Activated naive CD8-positive, alpha-beta T cell treated with anti-CD3 and anti-CD28 coated beads, Interleukin-2, amount 50 U/mL, for 16 hours (primary cell): ENCODE results near the gene AGXT.
A peak's percentile ranks its signal among the peaks of the same experiment; 100 is the strongest.

ENCODE experiments used
- DNase-seq: peaks from one replicate; pipeline ENCODE4 v3.0.0-alpha.2; 2020; ENCODE audit warnings: low read depth, low spot score

Gene AGXT

DNA sequence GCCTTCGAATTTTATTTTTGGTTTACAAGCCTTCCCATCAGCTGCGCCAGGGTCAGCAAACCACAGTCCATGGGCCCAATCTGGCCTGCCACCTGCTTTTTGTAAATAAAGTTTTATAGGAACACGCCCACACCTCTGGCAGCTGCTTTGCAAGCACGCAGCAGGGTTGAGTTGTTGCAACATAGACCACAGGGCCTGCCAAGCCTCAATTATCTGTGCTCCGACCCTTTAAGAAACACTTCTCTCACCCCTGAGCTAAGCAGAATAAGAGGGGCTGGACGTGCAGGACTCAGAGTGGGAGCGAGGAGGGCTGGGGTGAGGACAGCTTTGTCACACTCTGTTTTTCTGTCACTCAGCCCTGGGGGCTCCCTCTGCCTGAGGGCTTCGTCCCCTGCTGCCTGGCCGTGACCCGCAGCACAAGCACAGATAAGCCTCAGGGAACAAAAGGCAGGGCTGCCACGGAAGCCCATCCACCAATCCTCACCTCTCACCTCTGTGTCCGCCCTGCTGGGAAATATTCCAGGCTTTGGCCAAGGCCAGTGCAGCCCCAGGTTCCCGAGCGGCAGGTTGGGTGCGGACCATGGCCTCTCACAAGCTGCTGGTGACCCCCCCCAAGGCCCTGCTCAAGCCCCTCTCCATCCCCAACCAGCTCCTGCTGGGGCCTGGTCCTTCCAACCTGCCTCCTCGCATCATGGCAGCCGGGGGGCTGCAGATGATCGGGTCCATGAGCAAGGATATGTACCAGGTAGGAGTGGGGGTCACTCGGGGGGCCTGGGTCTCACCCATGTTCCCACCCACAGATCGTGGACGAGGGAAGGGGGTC, at the start of gene AGXT:
Gene AGXT, plus strand, starts transcription at position 539 of the 823 bp plus-strand sequence. Its CDS starts 42 bp downstream, at position 581.
- no peak for DNase-seq

GRCh38 chr2:240819126-240819857, 49.3 kb upstream of the AGXT start:
- DNase-seq = no peak

DNA sequence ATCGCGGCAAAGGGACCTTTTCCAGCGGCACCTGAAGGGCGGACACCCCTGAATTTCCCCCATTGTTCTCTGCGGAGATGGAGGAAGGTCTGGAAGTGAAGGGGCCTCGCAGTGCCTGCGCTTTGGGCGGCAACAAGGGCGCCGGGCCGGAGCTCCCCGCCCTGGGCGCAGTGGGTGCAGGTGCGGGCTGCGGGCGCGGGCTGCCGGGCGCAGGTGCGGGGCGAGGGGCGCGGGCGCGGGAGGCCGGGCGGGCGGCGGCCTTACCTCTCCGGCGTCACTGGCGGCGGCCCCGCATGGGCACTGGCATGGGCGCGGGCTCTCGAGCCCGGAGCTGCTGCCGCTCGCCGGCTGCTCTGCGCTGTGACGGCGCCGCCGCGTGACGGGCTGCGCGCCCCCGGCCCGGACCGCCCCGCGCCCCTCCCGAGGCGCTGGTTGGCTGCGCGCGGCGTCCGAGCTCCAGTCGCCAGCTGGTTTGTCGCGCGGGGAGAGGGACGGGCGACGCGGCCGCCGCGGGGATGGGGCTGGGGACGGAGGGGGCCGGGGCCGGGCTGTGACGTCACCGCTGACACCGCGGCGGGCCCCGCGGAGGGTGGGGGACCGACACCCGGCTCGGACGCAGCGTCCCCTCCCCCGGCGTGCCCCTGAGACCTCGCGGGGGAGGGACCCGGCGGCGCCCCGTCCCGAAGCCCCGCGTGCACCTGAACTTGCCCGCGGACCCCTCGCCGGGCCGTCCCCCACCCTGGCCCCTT, 48.6 kb upstream of the AGXT start, which contains the start of gene KIF1A:
Gene KIF1A, minus strand, starts transcription at position 362 of the 749 bp plus-strand sequence. CDS start 22,467 bp downstream, outside the sequence.
- no peak for DNase-seq

DNA sequence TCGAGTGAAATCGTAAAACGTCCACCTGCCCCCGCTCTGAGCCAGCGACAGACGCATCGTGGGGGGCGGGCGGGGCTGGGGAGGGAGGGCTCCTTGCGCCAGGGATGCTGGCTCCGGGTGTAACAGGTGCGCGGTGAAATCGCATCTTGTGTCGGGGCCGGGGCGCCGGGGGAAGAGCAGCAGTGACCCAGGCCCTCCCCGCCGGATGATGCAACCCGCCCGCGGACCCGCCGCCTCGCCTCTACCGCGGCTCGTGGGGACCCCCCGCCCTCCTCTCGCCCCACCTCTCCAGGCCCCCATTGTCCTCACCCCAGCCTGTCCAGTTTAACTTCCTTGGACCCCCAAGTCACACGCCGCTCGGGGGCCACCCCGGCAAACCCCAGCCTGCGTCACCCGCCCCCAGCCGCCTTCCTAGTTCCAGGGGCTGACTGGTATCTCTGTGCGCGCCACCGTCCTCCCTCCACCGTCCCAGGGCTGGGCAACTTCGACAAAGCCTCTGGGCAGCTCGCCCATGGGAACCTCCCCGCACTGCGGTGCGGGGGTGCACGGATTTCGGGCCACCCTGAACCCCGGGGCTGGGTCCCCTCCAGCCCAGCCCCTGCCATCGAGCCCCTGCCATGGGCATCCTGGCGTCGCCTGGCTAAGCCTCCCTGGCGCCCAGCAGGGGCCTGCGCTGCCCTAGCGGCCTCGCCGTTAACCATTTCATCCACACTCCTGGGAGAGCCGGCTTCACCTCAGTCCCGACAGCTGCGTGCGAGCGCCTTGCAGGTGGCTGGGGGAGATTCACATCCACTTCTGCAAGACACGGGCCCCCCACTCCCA, 47.8 kb upstream of the AGXT start:
- DNase-seq = no peak

DNA sequence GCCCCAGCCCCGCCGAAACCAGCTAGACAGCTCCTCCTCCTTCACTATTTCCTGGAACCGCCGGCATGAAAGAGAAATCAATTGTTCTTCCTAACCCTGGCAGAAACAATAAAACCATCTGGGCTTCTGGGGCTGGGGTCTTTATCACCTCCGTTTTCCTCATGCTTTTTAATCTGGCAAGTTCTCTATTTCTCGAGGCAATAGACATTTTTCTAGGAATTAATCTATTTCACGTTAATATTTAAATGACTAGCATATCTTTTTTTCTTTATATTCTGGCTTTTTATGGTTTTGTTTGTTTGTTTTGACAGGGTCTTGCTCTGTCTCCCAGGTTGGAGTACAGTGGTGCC, 47.2 kb upstream of the AGXT start:
- no peak for DNase-seq

DNA sequence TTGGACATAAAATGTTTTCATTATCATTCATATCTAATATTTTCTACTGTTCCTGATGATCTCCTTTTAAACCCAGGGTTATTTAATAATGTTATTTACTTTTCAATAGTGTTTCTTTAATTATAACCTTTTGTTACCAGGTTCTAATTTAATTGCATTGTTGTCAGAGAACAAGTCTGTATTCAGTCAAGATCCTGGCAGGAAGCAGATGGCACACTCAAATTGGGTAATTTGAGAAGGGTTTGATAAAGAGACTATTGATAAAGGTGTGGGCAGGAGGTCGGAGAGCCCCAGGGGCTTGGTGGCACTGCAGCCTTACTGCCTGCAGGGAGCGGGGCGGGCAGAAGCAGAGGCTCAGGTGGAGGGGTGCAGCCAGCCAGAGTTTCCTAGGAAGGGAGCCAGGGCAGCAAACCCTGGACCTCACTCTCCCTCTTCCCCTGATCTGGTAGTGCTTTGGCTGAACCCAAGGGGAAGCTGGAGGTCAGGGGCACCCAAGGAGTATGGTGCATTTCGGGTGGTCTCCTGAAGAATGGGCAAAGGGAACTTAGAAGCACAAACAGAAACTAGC, 46.3 kb upstream of the AGXT start:
- DNase-seq = no peak

DNA sequence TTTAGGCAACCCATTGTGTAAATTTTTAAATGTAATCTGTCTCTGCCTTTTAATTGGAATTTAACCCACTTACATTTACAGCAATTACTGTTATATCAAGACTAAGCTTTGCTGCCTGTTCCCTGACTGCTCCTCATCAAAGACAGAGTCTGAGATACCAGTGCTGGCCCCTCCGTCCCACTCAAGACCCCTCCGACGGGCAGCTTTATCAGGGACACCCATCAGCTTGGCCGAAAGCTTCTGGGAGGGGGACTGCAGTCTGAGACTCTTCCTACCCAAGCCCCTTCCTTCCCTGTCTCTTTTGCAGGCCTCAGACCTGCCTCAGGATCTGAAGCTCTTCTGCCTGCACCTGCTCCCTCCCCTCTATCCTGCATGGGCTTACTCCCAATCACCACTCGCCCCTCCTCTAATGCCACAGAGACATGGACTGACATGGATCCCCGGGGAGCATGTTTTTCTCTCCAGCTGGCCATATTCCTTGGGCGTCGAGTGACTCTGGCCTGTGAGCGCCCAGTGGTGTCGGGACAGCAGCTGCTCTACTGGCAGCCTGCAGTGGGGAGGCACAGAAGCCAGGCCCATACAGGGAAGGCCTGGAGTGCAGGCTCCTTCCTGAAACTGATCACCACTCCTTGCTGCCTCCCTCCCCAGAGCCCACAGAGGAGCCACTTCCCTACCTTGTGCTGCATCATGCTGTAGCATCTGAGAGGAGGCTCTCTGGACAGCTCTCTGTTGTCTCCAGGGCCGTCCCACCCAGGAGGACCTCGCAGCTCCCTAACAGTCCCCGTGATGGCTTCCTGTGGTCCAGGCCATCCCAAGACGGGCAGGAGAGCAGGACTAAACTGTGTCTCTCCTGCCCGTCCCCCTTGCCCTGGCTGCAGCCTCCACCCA, 44.9 kb upstream of the AGXT start:
- DNase-seq = no peak

- DNase-seq = no peak
Measured at GRCh38 chr2:240825476-240825875, 43.1 kb upstream of the AGXT start.

- no peak for DNase-seq
Measured at GRCh38 chr2:240831594-240832204, 36.9 kb upstream of the AGXT start.

GRCh38 chr2:240832205-240832727, 36.4 kb upstream of the AGXT start:
- peak; percentile 94 for DNase-seq

- no peak for DNase-seq
Measured at GRCh38 chr2:240832921-240833494, 35.6 kb upstream of the AGXT start.

DNA sequence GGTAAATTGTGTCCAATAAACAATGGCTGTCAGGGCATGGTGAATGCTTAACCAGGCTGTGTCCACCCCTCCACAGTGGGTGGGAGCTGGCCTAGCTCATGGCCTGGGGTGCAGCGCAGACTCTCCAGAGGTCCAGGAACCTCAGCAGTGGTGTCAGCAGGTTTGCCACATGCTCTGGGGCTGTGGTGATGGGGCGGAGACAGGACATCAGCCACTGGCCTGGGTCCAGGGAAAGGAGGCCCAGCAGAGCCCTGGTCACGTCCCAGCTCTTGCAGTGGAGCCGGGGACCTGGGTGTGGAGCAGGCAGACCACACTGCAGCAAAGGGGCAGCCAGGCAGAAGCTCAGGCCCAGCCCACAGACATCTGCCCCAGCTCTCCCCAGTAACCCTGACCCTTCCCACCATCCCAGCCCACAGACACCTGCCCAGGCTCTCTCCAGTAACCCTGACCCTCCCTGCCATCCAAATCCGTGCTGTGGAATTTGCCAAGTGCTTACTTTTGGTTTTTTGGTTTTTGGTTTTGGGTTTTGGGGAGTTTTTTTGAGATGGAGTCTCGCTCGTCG, 34.8 kb upstream of the AGXT start:
- no peak for DNase-seq

DNA sequence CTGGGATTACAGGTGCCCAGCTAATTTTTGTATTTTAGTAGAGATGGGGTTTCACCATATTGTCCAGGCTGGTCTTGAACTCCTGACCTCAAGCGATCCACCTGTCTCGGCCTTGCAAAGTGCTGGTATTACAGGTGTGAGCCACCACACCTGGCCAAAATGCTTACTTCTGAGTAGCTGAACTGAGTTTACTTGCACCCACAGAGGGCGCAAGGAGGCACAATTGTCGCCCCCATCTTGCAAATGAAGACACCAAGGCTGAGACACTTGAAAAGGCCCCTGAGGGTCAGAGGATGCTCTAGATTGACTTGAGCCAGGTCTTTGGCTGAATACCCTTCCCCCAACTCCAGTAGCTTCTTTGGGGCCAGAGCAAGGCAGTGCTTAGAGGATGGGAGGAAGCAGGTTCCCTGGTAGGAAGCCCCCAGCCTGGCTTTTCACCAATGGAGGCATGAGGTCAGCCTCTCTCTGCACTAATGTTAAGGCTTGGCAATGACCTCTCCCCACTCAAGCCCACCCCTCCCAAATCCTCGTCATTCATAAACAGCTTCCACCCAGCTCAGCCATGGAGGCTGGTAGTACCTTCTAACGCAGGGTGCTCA, 34.1 kb upstream of the AGXT start:
- DNase-seq = no peak

- no peak for DNase-seq
Measured at GRCh38 chr2:240835528-240835927, 33.1 kb upstream of the AGXT start.

- no peak for DNase-seq
Measured at GRCh38 chr2:240836781-240837467, 31.7 kb upstream of the AGXT start.

DNA sequence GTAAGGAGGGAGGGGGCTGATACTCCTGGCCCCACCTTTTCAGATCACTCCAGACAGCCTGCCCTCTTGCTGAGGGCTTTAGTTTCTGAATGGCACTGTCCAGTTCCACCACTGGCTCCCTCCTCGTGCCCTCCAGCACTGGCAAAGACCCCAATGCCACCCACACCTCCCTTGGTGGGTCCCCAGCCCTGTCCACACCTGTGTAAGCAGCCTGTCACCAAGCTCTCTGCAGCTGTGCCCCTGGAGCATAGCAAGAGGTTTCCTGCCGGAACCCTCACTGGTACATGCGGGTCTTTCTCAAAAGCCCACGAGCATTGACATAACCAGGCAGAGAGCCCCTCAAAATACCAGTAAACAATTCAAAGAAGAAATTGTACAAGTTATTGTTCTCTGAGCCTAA, 31.0 kb upstream of the AGXT start:
- no peak for DNase-seq
